Natural killer cell (primary cell): ENCODE measurements around the gene ITGA1. TPM values are rescaled to one million over a fixed set of nuclear protein-coding genes. Genes with fewer than 3 reads are reported as not detected.

Experiments used
- ATAC-seq, 3 donors: fragments of 150-1000 bp in 2 of 3; fragments of 200-7000 bp in 1 of 3; cut with Tn5 transposase; 1 replicate in 1 of 3; 2 replicates in 2 of 3; pipeline ENCODE4 v1.10.0; 2021; ENCODE audit warnings: mild to moderate bottlenecking in 2 of 3, moderate library complexity in 2 of 3
- DNase-seq, 2 donors: peaks; one replicate each; pipeline versions ENCODE4 v3.0.0 to v3.0.0-alpha.2; 2013 to 2021; ENCODE audit warnings: mixed read lengths in 1 of 2
- H3K27ac ChIP-seq: one replicate; pipeline ENCODE4 v1.5.1; 2013; ENCODE audit warnings: mild to moderate bottlenecking, low read length
- H3K27me3 ChIP-seq: one replicate; pipeline ENCODE4 v1.6.1; 2013; ENCODE audit warnings: low read length; ENCODE audit not compliant: control insufficient read depth, insufficient read depth
- H3K36me3 ChIP-seq: one replicate; pipeline ENCODE4 v1.6.1; 2013; ENCODE audit warnings: low read length; ENCODE audit not compliant: control insufficient read depth, insufficient read depth
- H3K4me1 ChIP-seq: one replicate; pipeline ENCODE4 v1.6.1; 2013; ENCODE audit warnings: low read length; ENCODE audit not compliant: control insufficient read depth, insufficient read depth
- H3K4me3 ChIP-seq: one replicate; pipeline ENCODE4 v1.5.1; 2013; ENCODE audit warnings: low read length
- H3K9me3 ChIP-seq: one replicate; pipeline ENCODE4 v1.6.1; 2013; ENCODE audit warnings: low read length; ENCODE audit not compliant: control insufficient read depth, insufficient read depth
- H3K27ac Mint-ChIP-seq, 2 donors: one replicate each; pipeline ENCODE4 v1.8.0; 2022; ENCODE audit warnings: mild to moderate bottlenecking in 2 of 2, mixed read lengths in 2 of 2, moderate library complexity in 1 of 2
- H3K27me3 Mint-ChIP-seq, 2 donors: one replicate each; pipeline ENCODE4 v1.8.0; 2022; ENCODE audit warnings: low read depth in 2 of 2, mixed read lengths in 2 of 2
- H3K36me3 Mint-ChIP-seq: one replicate; pipeline ENCODE4 v1.8.0; 2022; ENCODE audit warnings: mixed read lengths
- H3K4me1 Mint-ChIP-seq, 2 donors: one replicate each; pipeline ENCODE4 v1.8.0; 2022; ENCODE audit warnings: mixed read lengths in 2 of 2
- H3K4me3 Mint-ChIP-seq: one replicate; pipeline ENCODE4 v1.8.0; 2022; ENCODE audit warnings: mild to moderate bottlenecking, moderate library complexity, mixed read lengths
- H3K9me3 Mint-ChIP-seq, 2 donors: one replicate each; pipeline ENCODE4 v1.8.0; 2022; ENCODE audit warnings: mixed read lengths in 2 of 2
- CTCF ChIP-seq: fragments of 200-600 bp; IDR thresholded peaks from one replicate; pipeline ENCODE4 v1.8.0; 2022; ENCODE audit warnings: antibody characterized with exemption
- WGBS: methylation state at CpG from one replicate; pipeline ENCODE4 v1.1.7; 2013; ENCODE audit warnings: missing lambda C conversion rate; ENCODE audit not compliant: insufficient coverage; 5-methylcytosine and 5-hydroxymethylcytosine counted together
- intact Hi-C: fragments of 100-400 bp; cut with micrococcal nuclease; formaldehyde crosslinking; loops from one replicate; pipeline ENCODE4 v1.14.2; 2022
- total RNA-seq, 4 donors: library from RNA; stranded (reverse); fragments of 120-200 nt in 1 of 4; gene quantifications; one replicate each; pipeline versions ENCODE4 v1.2.3 to v1.2.4, GENCODE V29; 2013 to 2022

Gene ITGA1
- total RNA-seq, 3 donors from 2014 or later (not counting 1 experiment from before 2014, with no cell fraction given) = 0.45 to 0.82 (median 0.47) TPM

- Histone ChIP-seq H3K27me3 (peaks cover 22% of the 10 kb centered on the region), H3K27ac (no peak overlapping the region), H3K4me1 (peaks cover 18% of the 10 kb centered on the region), H3K4me3 (no peak overlapping the region), H3K9me3 (no peaks in the 10 kb centered on the region), H3K36me3 (no peaks in the 10 kb centered on the region)
- WGBS = 100% methylated on average over 1 of the region's 1 CpG
- intact Hi-C loops = no loop called here
- DNase-seq (no peak), ATAC-seq (no peak)
- H3K9me3 Mint-ChIP-seq = no peaks in the 10 kb centered on the region
- H3K4me3 Mint-ChIP-seq = no peak overlapping the region
- H3K27me3 Mint-ChIP-seq = peaks cover 32 to 54% of the 10 kb centered on the region in 2 donors
- no peak for TF ChIP-seq CTCF
- no peaks in the 10 kb centered on the region for H3K36me3 Mint-ChIP-seq
- no peak overlapping the region for H3K27ac Mint-ChIP-seq
- peaks cover 16 to 19% of the 10 kb centered on the region in 2 donors for H3K4me1 Mint-ChIP-seq
Measured at GRCh38 chr5:52791366-52791765, 3.6 kb downstream of the ITGA1 start.

- no peak overlapping the region for H3K27ac ChIP-seq
- Mint-ChIP-seq H3K27me3 (peaks cover 13 to 35% of the 10 kb centered on the region in 2 donors), H3K27ac (no peak overlapping the region)
Measured at GRCh38 chr5:52794519-52794918, 6.8 kb downstream of the ITGA1 start.

GRCh38 chr5:52796031-52796430 is 8.3 kb downstream of the ITGA1 start:
- Mint-ChIP-seq H3K4me3 (no peak overlapping the region), H3K36me3 (no peaks in the 10 kb centered on the region), H3K27me3 (peaks cover 8 to 21% of the 10 kb centered on the region in 2 donors), H3K27ac (no peak overlapping the region), H3K4me1 (peaks cover 23 to 26% of the 10 kb centered on the region in 2 donors), H3K9me3 (no peaks in the 10 kb centered on the region)
- Histone ChIP-seq H3K27me3 (no peaks in the 10 kb centered on the region), H3K27ac (no peak overlapping the region), H3K4me1 (peaks cover 15% of the 10 kb centered on the region), H3K4me3 (no peak overlapping the region), H3K9me3 (no peaks in the 10 kb centered on the region), H3K36me3 (no peaks in the 10 kb centered on the region)
- intact Hi-C loops = no loop called here
- no peak for ATAC-seq
- DNase-seq = no peak
- TF ChIP-seq CTCF = no peak

More at GRCh38 chr5:52794519-52794918, 6.8 kb downstream of the ITGA1 start:
- DNase-seq (no peak), ATAC-seq (no peak)
- no peak overlapping the region for H3K4me3 Mint-ChIP-seq
- intact Hi-C loops = no loop called here
- Histone ChIP-seq H3K4me1 (peaks cover 5% of the 10 kb centered on the region), H3K27me3 (no peaks in the 10 kb centered on the region), H3K4me3 (no peak overlapping the region), H3K36me3 (no peaks in the 10 kb centered on the region), H3K9me3 (no peaks in the 10 kb centered on the region)
- WGBS = no CpG with 5 or more reads among the region's 1 CpG
- H3K36me3 Mint-ChIP-seq = no peaks in the 10 kb centered on the region
- peaks cover 8 to 11% of the 10 kb centered on the region in 2 donors for H3K4me1 Mint-ChIP-seq
- H3K9me3 Mint-ChIP-seq = no peaks in the 10 kb centered on the region
- TF ChIP-seq CTCF = no peak

GRCh38 chr5:52796516-52797103 is 8.9 kb downstream of the ITGA1 start:
- Histone ChIP-seq H3K27me3 (no peaks in the 10 kb centered on the region), H3K36me3 (no peaks in the 10 kb centered on the region), H3K4me3 (no peak overlapping the region), H3K27ac (no peak overlapping the region), H3K4me1 (peaks cover 20% of the 10 kb centered on the region), H3K9me3 (no peaks in the 10 kb centered on the region)
- H3K36me3 Mint-ChIP-seq = no peaks in the 10 kb centered on the region
- intact Hi-C loops = no loop called here
- DNase-seq (no peak), ATAC-seq (no peak)
- H3K27me3 Mint-ChIP-seq = peaks cover 7 to 21% of the 10 kb centered on the region in 2 donors
- H3K27ac Mint-ChIP-seq = no peak overlapping the region
- no peak for TF ChIP-seq CTCF
- no peak overlapping the region for H3K4me3 Mint-ChIP-seq
- H3K9me3 Mint-ChIP-seq = no peaks in the 10 kb centered on the region
- 91% methylated on average over 2 of the region's 2 CpGs for WGBS
- H3K4me1 Mint-ChIP-seq = peaks cover 29 to 32% of the 10 kb centered on the region in 2 donors
